ENCODE results near the gene CYP19A1. TPM values are rescaled to one million over a fixed set of nuclear protein-coding genes. Genes with fewer than 3 reads are reported as not detected.

Gene CYP19A1
- total RNA-seq, 2 experiments from 2014 or later = not detected

DNA sequence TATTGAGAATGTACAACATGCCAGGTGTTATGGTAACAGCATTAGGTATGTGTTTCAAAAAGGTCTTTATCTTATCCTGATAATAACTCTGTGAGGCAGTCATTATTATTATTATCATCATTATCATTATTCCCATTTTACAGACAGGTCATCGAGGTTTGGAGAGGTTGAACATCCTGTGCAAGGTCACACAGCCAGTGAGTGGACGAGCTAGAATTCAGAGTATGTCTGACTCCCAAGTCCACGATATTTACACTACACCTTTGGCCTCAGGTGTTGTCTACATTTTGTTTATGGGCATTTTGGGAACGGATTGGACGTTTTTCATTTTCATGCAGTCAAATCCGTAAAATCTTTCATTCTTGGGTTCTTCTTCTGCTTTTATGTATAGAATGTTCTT, 27.0 kb upstream of the CYP19A1 start:
- Mint-ChIP-seq H3K27ac (no peak overlapping the region), H3K36me3 (ENCODE audit: low read depth) (no peaks in the 10 kb centered on the region), H3K9me3 (no peaks in the 10 kb centered on the region), H3K4me3 (no peak overlapping the region), H3K4me1 (ENCODE audit: low read depth) (no peaks in the 10 kb centered on the region), H3K27me3 (no peaks in the 10 kb centered on the region)
- ChIA-PET CTCF (no interaction called here), POLR2A (no interaction called here)
- no peak for DNase-seq
- no peak for ATAC-seq
- no peak for TF ChIP-seq CTCF (IDR thresholded peaks at IDR 0.05)
- intact Hi-C loops (cut with micrococcal nuclease) = no loop called here

DNA sequence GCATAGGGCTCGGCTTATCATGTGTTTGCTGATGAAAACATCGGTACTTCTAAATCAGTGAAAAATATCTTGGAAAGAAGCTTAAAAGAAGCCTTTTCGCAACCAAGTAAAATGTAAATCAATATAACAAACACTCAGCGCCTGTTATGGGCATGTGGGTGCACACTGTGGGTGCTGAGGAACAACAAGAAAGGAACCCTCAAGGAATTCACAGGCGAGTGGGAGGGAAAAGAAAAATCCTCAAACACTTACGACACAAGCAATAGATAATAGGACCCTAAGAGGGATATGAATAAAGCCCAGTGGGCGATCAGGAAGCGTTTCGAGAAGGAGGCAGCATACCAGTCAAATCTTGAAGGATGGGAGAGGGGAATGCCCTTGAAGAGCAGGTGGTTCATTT, 25.0 kb upstream of the CYP19A1 start:
- Mint-ChIP-seq H3K27me3 (no peaks in the 10 kb centered on the region), H3K36me3 (ENCODE audit: low read depth) (no peaks in the 10 kb centered on the region), H3K9me3 (no peaks in the 10 kb centered on the region), H3K4me1 (ENCODE audit: low read depth) (no peaks in the 10 kb centered on the region), H3K4me3 (no peak overlapping the region), H3K27ac (no peak overlapping the region)
- ATAC-seq (no peak), DNase-seq (no peak)
- CTCF ChIA-PET = no interaction called here
- no peak for TF ChIP-seq CTCF (IDR thresholded peaks at IDR 0.05)
- intact Hi-C loops (cut with micrococcal nuclease) = no loop called here
- POLR2A ChIA-PET = no interaction called here

DNA sequence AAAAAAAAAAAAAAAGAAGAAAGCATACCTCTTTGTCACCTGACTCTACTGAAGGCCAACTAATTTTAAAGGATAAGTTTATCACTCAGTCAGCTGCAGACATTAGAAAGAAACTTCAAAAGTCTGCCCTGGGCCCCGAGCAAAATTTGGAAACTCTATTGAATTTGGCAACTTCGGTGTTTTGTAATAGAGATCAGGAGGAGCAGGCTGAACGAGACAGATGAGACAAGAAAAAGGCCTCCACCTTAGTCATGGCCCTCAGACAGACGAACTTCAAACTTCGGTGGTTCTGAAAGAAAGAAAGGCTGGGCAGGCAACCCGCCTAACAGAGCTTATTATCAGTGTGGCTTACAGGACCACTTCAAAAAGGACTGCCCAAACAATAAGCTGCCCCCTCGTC, 21.6 kb upstream of the CYP19A1 start:
- intact Hi-C loops (cut with micrococcal nuclease) = no loop called here
- no peak for TF ChIP-seq CTCF (IDR thresholded peaks at IDR 0.05)
- no peak overlapping the region for H3K4me3 Mint-ChIP-seq

DNA sequence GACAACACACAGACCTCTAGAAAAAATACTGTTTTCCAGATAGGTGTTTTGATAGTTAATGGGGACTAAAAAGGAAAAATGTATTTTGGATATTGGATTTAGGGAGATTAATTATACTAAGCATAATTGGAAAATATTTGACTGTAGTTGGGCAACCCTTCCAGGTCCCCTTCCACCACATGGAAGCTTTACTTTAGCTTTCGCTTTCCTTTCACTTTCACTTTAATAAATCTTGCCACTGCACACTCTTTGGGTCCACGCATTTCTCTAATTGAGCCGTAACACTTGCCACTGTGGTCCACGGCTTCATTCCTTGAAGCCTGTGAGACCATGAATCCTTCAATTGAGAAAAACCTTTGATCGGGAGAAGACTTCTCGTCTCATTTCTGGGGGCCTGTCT, 18.6 kb upstream of the CYP19A1 start:
- TF ChIP-seq CTCF (IDR thresholded peaks at IDR 0.05) = no peak
- CTCF ChIA-PET = interaction anchor here (0.6 kb wide), 1 partner anchor 56 kb away, joined by 3 read pairs; no protein-coding TSS in a partner anchor
- POLR2A ChIA-PET = no interaction called here
- H3K27ac Mint-ChIP-seq = no peak overlapping the region
- DNase-seq (no peak), ATAC-seq (no peak)
- H3K4me1 Mint-ChIP-seq (ENCODE audit: low read depth) = no peaks in the 10 kb centered on the region
- peaks cover 6% of the 10 kb centered on the region for H3K27me3 Mint-ChIP-seq
- H3K4me3 Mint-ChIP-seq = no peak overlapping the region
- intact Hi-C loops (cut with micrococcal nuclease) = no loop called here
- H3K36me3 Mint-ChIP-seq (ENCODE audit: low read depth) = no peaks in the 10 kb centered on the region
- no peaks in the 10 kb centered on the region for H3K9me3 Mint-ChIP-seq

More for the DNA sequence above, 21.6 kb upstream of the CYP19A1 start:
- CTCF ChIA-PET = no interaction called here
- H3K36me3 Mint-ChIP-seq (ENCODE audit: low read depth) = no peaks in the 10 kb centered on the region
- ATAC-seq = no peak
- H3K9me3 Mint-ChIP-seq = no peaks in the 10 kb centered on the region
- no peak for DNase-seq
- no peak overlapping the region for H3K27ac Mint-ChIP-seq
- no peaks in the 10 kb centered on the region for H3K27me3 Mint-ChIP-seq
- no peaks in the 10 kb centered on the region for H3K4me1 Mint-ChIP-seq (ENCODE audit: low read depth)
- POLR2A ChIA-PET = no interaction called here

GRCh38 chr15:51356147-51356546, 17.8 kb upstream of the CYP19A1 start:
- Mint-ChIP-seq H3K9me3 (no peaks in the 10 kb centered on the region), H3K4me1 (ENCODE audit: low read depth) (no peaks in the 10 kb centered on the region), H3K27me3 (peaks cover 6% of the 10 kb centered on the region), H3K27ac (no peak overlapping the region), H3K36me3 (ENCODE audit: low read depth) (no peaks in the 10 kb centered on the region), H3K4me3 (no peak overlapping the region)
- TF ChIP-seq CTCF (IDR thresholded peaks at IDR 0.05) = no peak
- POLR2A ChIA-PET = no interaction called here
- no peak for DNase-seq
- ATAC-seq = no peak
- intact Hi-C loops (cut with micrococcal nuclease) = no loop called here
- CTCF ChIA-PET = no interaction called here

All from activated CD8-positive, alpha-beta T cell treated with anti-CD3 and anti-CD28 coated beads for 36 hours (primary cell).